ENCODE results near the gene FBXL17.

FBXL17 gene

DNA sequence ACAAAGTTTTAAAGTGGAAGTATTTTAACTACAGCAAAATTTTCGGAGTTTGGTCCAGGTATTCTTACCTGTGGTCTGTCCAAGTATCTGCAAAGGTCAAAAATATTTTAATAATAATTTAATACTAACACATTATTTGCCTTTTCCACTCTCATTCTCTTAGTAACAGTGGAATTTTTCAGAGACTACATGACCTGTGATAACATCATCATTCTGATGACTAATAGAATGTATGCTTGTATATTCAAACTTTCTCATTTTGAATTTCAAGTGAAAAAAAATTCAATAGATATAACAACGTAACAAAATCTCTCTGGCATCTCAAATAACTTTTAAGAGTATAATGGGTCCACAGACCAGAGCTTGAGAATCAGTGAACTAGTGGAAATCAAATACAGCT, 78.3 kb downstream of the FBXL17 start:
- TF ChIP-seq, protein P1, sequence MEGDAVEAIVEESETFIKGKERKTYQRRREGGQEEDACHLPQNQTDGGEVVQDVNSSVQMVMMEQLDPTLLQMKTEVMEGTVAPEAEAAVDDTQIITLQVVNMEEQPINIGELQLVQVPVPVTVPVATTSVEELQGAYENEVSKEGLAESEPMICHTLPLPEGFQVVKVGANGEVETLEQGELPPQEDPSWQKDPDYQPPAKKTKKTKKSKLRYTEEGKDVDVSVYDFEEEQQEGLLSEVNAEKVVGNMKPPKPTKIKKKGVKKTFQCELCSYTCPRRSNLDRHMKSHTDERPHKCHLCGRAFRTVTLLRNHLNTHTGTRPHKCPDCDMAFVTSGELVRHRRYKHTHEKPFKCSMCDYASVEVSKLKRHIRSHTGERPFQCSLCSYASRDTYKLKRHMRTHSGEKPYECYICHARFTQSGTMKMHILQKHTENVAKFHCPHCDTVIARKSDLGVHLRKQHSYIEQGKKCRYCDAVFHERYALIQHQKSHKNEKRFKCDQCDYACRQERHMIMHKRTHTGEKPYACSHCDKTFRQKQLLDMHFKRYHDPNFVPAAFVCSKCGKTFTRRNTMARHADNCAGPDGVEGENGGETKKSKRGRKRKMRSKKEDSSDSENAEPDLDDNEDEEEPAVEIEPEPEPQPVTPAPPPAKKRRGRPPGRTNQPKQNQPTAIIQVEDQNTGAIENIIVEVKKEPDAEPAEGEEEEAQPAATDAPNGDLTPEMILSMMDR (conservative IDR thresholded peaks at IDR 0.05) = no peak
- H3K27ac ChIP-seq = no peak overlapping the region

DNA sequence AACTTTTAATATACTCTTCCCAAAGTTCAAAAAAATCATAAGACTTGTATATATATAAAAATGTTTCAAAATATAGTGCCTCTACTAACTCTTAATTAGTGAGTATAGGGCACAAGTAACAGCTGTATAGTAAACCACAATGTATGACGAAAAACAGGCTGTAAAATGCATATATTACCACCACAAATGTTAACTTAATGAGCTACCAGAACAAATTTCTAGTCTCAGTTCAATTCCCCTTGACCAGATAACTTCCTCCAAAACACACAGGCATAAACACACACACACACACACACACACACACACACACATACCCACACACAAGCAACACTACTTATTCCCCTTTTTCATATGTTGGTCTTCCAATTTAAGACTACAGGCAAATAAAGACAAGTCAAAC, 78.8 kb downstream of the FBXL17 start:
- H3K27ac ChIP-seq = no peak overlapping the region
- TF ChIP-seq, protein P1 (conservative IDR thresholded peaks at IDR 0.05) = no peak

DNA sequence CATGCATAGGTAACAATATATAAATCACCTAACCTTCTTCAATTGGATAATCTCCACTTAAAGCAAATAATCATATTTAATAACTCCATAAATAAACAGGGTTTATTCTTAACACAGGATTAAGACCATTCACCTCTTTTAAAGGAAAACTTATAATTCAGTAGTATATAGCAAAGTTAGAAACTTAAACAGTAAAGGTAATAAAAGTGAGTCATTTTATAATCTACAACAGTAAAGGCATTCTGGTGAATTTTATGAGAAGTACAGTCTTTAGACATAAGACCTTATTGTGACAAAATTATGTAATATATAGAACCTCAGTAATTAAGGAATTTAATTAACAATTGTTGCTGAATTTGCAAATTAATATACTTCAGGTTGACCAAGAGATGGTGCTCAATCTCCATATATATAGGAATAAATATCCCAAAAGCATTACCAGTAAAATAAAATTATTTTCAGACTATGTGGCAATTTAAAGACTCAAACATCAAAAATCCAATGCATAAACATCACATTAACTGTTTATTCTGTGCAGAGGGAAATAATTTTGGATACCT, 84.8 kb downstream of the FBXL17 start:
- TF ChIP-seq, protein P1 (conservative IDR thresholded peaks at IDR 0.05) = no peak
- no peak overlapping the region for H3K27ac ChIP-seq

DNA sequence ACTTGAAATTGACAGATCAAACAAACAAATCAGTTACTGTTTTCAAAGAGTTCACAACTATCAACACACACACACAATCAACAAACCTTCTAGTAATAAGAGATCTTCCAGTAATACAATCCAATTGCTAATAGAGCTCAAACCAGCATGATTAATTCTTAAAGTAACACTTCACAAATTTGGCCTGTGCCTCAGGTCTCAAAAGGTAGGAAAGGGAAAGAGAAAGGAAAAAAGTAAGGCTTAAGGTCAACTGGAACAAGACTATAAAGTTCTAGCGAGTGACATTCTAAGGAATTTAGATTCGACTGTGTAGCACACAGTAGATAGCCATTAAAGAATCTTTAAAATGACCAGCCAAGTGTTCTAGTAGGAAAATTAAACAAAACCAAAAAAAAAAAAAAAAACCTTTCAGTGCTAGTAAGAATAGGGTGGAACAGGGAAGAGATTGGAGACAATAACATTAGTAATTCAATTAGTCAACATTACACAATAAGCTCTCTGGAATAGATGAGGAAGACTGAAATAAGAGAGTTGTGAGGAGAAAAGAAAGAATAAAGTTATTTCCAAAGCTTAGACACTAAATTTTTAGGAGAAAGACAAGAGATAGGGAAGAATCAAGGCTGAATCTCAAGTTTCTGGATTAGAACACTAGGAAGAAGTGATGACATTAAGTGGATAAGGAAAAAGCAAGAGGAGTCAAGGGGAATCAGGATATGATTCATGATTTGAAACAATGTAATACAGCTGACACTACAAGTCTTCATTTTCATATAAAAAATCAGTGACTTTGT, 86.1 kb downstream of the FBXL17 start:
- no peak overlapping the region for H3K27ac ChIP-seq
- TF ChIP-seq, protein P1 (conservative IDR thresholded peaks at IDR 0.05) = no peak

DNA sequence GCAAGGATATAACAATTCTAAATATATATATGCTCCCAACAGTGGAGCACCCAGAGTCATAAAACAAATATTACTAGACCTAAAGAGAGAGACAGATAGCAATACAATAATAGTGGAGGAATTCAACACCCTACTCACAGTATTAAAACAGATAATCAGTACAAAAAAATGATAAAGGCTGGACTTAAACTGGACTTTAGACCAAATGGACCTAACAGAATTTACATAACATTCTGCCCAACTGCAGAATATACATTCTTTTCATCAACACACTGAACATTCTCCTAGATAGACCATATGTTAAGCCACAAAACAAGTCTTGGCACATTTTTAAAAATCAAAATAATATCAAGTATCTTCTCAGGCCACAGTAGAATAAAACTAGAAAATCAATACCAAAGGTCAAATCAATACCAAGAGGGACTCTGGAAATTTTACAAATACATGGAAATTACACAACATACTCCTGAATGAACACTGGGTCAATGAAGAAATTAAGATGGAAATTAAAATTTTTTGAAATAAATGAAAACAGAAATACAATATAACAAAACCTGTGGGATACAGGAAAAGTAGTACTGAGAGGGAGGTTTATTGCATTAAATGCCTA, 100.8 kb downstream of the FBXL17 start:
- TF ChIP-seq, protein P1 (conservative IDR thresholded peaks at IDR 0.05) = no peak
- H3K27ac ChIP-seq = peak overlapping the region; percentile 29; the same call in 1 of the 2 replicates

DNA sequence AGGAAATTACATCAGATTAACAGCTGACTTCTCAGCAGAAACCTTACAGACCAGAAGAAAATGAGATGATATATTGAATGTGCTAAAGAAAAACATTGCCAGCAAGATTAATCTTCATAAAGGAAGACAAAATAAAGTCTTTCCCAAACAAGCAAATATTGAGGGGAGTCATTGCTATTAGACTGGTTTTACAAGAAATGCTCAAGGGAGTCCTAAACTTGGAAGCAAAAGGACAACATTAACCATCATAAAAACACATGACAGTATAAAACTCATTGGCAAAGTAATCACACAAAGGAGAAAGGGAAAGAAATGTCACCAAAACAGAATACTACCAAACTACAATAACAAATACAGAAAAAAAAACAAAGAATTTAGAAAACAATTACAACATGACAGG, 101.7 kb downstream of the FBXL17 start:
- TF ChIP-seq, protein P1 (conservative IDR thresholded peaks at IDR 0.05) = no peak
- peak overlapping the region; percentile 29 for H3K27ac ChIP-seq

Measured in VCaP (cell line).